ENCODE data around the gene NFE2L1. TPM values are rescaled to one million over a fixed set of nuclear protein-coding genes. Genes with fewer than 3 reads are reported as not detected.

Gene NFE2L1
- total RNA-seq, 3 donors from 2014 or later (not counting 1 experiment from before 2014, with no cell fraction given): 38.6 to 53.4 (median 47.5) TPM

DNA sequence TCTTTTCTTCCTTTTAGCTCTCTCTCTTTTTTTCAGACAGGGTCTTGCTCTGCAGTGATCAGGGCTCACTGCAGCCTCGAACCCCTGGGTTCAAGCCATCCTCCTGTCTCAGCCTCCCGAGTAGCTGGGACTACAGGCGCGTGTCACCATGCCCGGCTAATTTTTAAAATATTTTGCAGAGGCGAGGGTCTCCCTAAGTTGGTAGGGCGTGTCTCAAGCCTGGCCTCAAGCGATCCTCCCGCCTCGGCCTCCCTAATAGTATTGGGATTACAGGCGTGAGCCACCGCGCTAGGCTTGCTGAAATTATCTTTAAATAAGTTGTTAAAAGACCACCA, 58.6 kb downstream of the NFE2L1 start:
- Mint-ChIP-seq H3K27me3 (ENCODE audit: low read depth in 2 of 2) (no peaks in the 10 kb centered on the region), H3K4me1 (peaks cover 63 to 70% of the 10 kb centered on the region in 2 donors), H3K4me3 (peak overlapping the region; percentile 95), H3K27ac (peak overlapping the region; percentile 87 to 98), H3K36me3 (no peaks in the 10 kb centered on the region), H3K9me3 (no peaks in the 10 kb centered on the region)
- no peak for DNase-seq
- intact Hi-C loops (cut with micrococcal nuclease): loop anchor here (10.0 kb wide), 1 partner anchor 162 kb away; the partner anchor contains the start of gene PNPO
- H3K9me3 ChIP-seq (ENCODE audit: control insufficient read depth, insufficient read depth, low read length): peaks cover 7% of the 10 kb centered on the region
- no peaks in the 10 kb centered on the region for H3K36me3 ChIP-seq (ENCODE audit: control insufficient read depth, insufficient read depth, low read length)
- TF ChIP-seq, protein P1, sequence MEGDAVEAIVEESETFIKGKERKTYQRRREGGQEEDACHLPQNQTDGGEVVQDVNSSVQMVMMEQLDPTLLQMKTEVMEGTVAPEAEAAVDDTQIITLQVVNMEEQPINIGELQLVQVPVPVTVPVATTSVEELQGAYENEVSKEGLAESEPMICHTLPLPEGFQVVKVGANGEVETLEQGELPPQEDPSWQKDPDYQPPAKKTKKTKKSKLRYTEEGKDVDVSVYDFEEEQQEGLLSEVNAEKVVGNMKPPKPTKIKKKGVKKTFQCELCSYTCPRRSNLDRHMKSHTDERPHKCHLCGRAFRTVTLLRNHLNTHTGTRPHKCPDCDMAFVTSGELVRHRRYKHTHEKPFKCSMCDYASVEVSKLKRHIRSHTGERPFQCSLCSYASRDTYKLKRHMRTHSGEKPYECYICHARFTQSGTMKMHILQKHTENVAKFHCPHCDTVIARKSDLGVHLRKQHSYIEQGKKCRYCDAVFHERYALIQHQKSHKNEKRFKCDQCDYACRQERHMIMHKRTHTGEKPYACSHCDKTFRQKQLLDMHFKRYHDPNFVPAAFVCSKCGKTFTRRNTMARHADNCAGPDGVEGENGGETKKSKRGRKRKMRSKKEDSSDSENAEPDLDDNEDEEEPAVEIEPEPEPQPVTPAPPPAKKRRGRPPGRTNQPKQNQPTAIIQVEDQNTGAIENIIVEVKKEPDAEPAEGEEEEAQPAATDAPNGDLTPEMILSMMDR (IDR thresholded peaks at IDR 0.05): no peak
- H3K4me1 ChIP-seq (ENCODE audit: control insufficient read depth, insufficient read depth, low read length): peaks cover 57% of the 10 kb centered on the region
- peak overlapping the region; percentile 78 for H3K4me3 ChIP-seq (ENCODE audit: low read length)
- no peak for ATAC-seq
- H3K27ac ChIP-seq (ENCODE audit: low read length): peak overlapping the region; percentile 84
- H3K27me3 ChIP-seq (ENCODE audit: control insufficient read depth, insufficient read depth, low read length): no peaks in the 10 kb centered on the region
- 58% methylated on average over 13 of the region's 13 CpGs for WGBS (ENCODE audit: insufficient coverage)

GRCh38 chr17:48107137-48108055, 59.2 kb downstream of the NFE2L1 start, which contains the start of gene SNX11:
SNX11 (plus strand) TSS chr17:48107766; CDS start chr17:48112044, 4,278 bp downstream.
- Mint-ChIP-seq H3K27ac (peak within 1 kb of the TSS; percentile 87 to 98), H3K36me3 (no peaks in the 10 kb centered on the region), H3K4me3 (peak within 1 kb of the TSS; percentile 95), H3K27me3 (ENCODE audit: low read depth in 2 of 2) (no peaks in the 10 kb centered on the region), H3K4me1 (peaks cover 64 to 71% of the 10 kb centered on the region in 2 donors), H3K9me3 (no peaks in the 10 kb centered on the region)
- no peaks in the 10 kb centered on the region for H3K36me3 ChIP-seq (ENCODE audit: control insufficient read depth, insufficient read depth, low read length)
- peak within 1 kb of the TSS; percentile 84 for H3K27ac ChIP-seq (ENCODE audit: low read length)
- intact Hi-C loops (cut with micrococcal nuclease): loop anchor here (10.0 kb wide), 1 partner anchor 163 kb away; the partner anchor contains the start of gene PNPO
- TF ChIP-seq, protein P1 (IDR thresholded peaks at IDR 0.05): no peak
- DNase-seq (peak; percentile 89 to 94), ATAC-seq (peak; percentile 87 to 95 (median 87))
- peaks cover 7% of the 10 kb centered on the region for H3K9me3 ChIP-seq (ENCODE audit: control insufficient read depth, insufficient read depth, low read length)
- peak within 1 kb of the TSS; percentile 78 for H3K4me3 ChIP-seq (ENCODE audit: low read length)
- under 1% methylated on average over 64 of the region's 64 CpGs for WGBS (ENCODE audit: insufficient coverage)
- peaks cover 52% of the 10 kb centered on the region for H3K4me1 ChIP-seq (ENCODE audit: control insufficient read depth, insufficient read depth, low read length)
- H3K27me3 ChIP-seq (ENCODE audit: control insufficient read depth, insufficient read depth, low read length): no peaks in the 10 kb centered on the region

GRCh38 chr17:48110761-48111160, 62.6 kb downstream of the NFE2L1 start:
- no peak for DNase-seq
- H3K4me1 Mint-ChIP-seq: peaks cover 51 to 60% of the 10 kb centered on the region in 2 donors
- no peak for ATAC-seq

More at GRCh38 chr17:48110761-48111160, 62.6 kb downstream of the NFE2L1 start:
- Mint-ChIP-seq H3K27me3 (ENCODE audit: low read depth in 2 of 2) (no peaks in the 10 kb centered on the region), H3K27ac (peak overlapping the region; percentile 46 to 65), H3K4me3 (peak overlapping the region; percentile 43), H3K36me3 (no peaks in the 10 kb centered on the region), H3K9me3 (no peaks in the 10 kb centered on the region)
- Histone ChIP-seq H3K9me3 (ENCODE audit: control insufficient read depth, insufficient read depth, low read length) (no peaks in the 10 kb centered on the region), H3K27ac (ENCODE audit: low read length) (peak overlapping the region; percentile 55), H3K27me3 (ENCODE audit: control insufficient read depth, insufficient read depth, low read length) (no peaks in the 10 kb centered on the region), H3K36me3 (ENCODE audit: control insufficient read depth, insufficient read depth, low read length) (peaks cover 8% of the 10 kb centered on the region), H3K4me3 (ENCODE audit: low read length) (no peak overlapping the region), H3K4me1 (ENCODE audit: control insufficient read depth, insufficient read depth, low read length) (peaks cover 44% of the 10 kb centered on the region)
- intact Hi-C loops (cut with micrococcal nuclease): no loop called here
- WGBS (ENCODE audit: insufficient coverage): 74% methylated on average over 9 of the region's 9 CpGs
- TF ChIP-seq, protein P1 (IDR thresholded peaks at IDR 0.05): no peak

Other genes starting within 250 kb of the NFE2L1 start
- 100 to 1,000 TPM; 113 to 162 (median 119) TPM for gene OSBPL7, start 226.6 kb upstream of the NFE2L1 start, total RNA-seq
- 100 to 1,000 TPM; 106 to 232 (median 144) TPM for gene MRPL10, start 216.8 kb upstream of the NFE2L1 start, total RNA-seq
- gene LRRC46, start 216.7 kb upstream of the NFE2L1 start, total RNA-seq: 1 to 10 TPM; 1.7 to 3.1 (median 2.7) TPM
- gene SCRN2, start 207.1 kb upstream of the NFE2L1 start, total RNA-seq: 10 to 100 TPM; 33.7 to 38.0 (median 35.7) TPM
- gene SP6, start 197.2 kb upstream of the NFE2L1 start, total RNA-seq: under 1 TPM in 2 of 3 donors, not detected in 1; 0.09 TPM
- gene SP2, start 152.1 kb upstream of the NFE2L1 start, total RNA-seq: 10 to 100 TPM; 29.4 to 44.1 (median 33.1) TPM
- 10 to 100 TPM in 1 of 3 donors, 1 to 10 TPM in 2; 6.0 to 10.9 (median 9.3) TPM for gene PNPO, start 106.8 kb upstream of the NFE2L1 start, total RNA-seq
- not detected for gene PRR15L, start 90.5 kb upstream of the NFE2L1 start, total RNA-seq
- 100 to 1,000 TPM; 289 to 300 (median 292) TPM for gene CDK5RAP3, start 77.2 kb upstream of the NFE2L1 start, total RNA-seq
- 10 to 100 TPM; 15.9 to 19.1 (median 16.5) TPM for gene COPZ2, start 10.6 kb upstream of the NFE2L1 start, total RNA-seq
- 10 to 100 TPM; 16.9 to 25.4 (median 22.6) TPM for gene CBX1, start 53.1 kb downstream of the NFE2L1 start, total RNA-seq
- gene SNX11, start 59.4 kb downstream of the NFE2L1 start, total RNA-seq: 10 to 100 TPM; 22.4 to 43.2 (median 33.2) TPM